ENCODE measurements around the gene GJA10.

GRCh38 chr6:89859744-89860143 lies 34.5 kb upstream of the GJA10 start:
- TF ChIP-seq CTCF (optimal IDR thresholded peaks at IDR 0.05 in 1 of 3, IDR thresholded peaks at IDR 0.05 in 1 of 3, conservative IDR thresholded peaks at IDR 0.05 in 1 of 3; ENCODE audit: extremely low read depth in 1 of 3, insufficient read depth in 2 of 3, low read length in 3 of 3) = no peak
- TF ChIP-seq EZH2 (IDR thresholded peaks at IDR 0.05; ENCODE audit: low read length) = no peak
